H1 (cell line): ENCODE results near the gene BMI1.

Source experiments
- ATF3 ChIP-seq: IDR thresholded peaks from 2 replicates; pipeline ENCODE4 v1.6.1; 2011; ENCODE audit warnings: low read depth, mild to moderate bottlenecking, low read length; ENCODE audit not compliant: insufficient read depth
- CREB1 ChIP-seq: IDR thresholded peaks from 2 replicates; pipeline ENCODE4 v1.6.1; 2012; ENCODE audit warnings: inconsistent platforms
- JUN ChIP-seq: IDR thresholded peaks from 2 replicates; pipeline ENCODE4 v1.6.1; 2011; ENCODE audit warnings: low read depth, mild to moderate bottlenecking, improper control_type of control experiment, low read length
- POLR2A ChIP-seq, 2 experiments: IDR thresholded peaks; 1 replicate in 1 of 2; 2 replicates in 1 of 2; pipeline ENCODE4 v1.6.1; 2011; ENCODE audit warnings: low read depth in 2 of 2, low read length in 2 of 2, mild to moderate bottlenecking in 2 of 2; ENCODE audit errors: control extremely low read depth in 1 of 2
- POLR2AphosphoS5 ChIP-seq: IDR thresholded peaks from 2 replicates; pipeline ENCODE4 v1.6.1; 2011; ENCODE audit warnings: low read depth, low read length
- USF2 ChIP-seq: IDR thresholded peaks from 2 replicates; pipeline ENCODE4 v1.6.1; 2011; ENCODE audit warnings: low read length, improper control_type of control experiment
- YY1 ChIP-seq: IDR thresholded peaks from 2 replicates; pipeline ENCODE4 v1.6.1; 2011; ENCODE audit warnings: low read depth, mild to moderate bottlenecking, low read length
- TF ChIP-seq, protein P1 (sequence below), 3 experiments: IDR thresholded peaks; 1 replicate in 2 of 3; 2 replicates in 1 of 3; pipeline versions ENCODE4 v1.5.1 to v1.6.1; 2011; ENCODE audit warnings: low read length in 3 of 3, mild to moderate bottlenecking in 3 of 3, inconsistent platforms in 2 of 3, low read depth in 1 of 3, moderate library complexity in 1 of 3; ENCODE audit not compliant: insufficient read depth in 1 of 3; ENCODE audit errors: control extremely low read depth in 1 of 3

DNA sequence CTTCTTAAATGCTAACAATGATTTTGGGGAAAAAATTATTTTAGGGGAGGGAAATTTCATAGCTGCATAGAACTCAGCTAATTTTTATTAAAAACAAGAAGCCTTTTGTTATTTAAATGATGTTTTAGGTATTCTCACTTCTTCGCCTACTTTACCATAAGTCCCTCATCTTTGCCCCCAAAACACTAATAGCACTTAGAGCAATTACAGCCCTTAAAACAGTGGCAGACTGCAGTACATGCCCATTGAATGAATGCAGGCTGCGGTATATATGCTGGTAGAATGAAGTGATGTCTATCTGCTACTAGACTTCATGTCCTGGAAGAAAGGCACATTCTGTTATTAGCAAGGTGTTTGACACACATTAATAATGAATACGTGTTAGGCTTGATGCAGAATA lies 21.5 kb downstream of the BMI1 start:
- TF ChIP-seq YY1 = no peak
- TF ChIP-seq ATF3 = no peak
- no peak for TF ChIP-seq POLR2AphosphoS5
- no peak for TF ChIP-seq CREB1
- TF ChIP-seq POLR2A (IDR thresholded peaks at IDR 0.05; ENCODE audit: control extremely low read depth in 1 of 2, low read depth in 2 of 2, low read length in 2 of 2) = no peak
- TF ChIP-seq, protein P1, sequence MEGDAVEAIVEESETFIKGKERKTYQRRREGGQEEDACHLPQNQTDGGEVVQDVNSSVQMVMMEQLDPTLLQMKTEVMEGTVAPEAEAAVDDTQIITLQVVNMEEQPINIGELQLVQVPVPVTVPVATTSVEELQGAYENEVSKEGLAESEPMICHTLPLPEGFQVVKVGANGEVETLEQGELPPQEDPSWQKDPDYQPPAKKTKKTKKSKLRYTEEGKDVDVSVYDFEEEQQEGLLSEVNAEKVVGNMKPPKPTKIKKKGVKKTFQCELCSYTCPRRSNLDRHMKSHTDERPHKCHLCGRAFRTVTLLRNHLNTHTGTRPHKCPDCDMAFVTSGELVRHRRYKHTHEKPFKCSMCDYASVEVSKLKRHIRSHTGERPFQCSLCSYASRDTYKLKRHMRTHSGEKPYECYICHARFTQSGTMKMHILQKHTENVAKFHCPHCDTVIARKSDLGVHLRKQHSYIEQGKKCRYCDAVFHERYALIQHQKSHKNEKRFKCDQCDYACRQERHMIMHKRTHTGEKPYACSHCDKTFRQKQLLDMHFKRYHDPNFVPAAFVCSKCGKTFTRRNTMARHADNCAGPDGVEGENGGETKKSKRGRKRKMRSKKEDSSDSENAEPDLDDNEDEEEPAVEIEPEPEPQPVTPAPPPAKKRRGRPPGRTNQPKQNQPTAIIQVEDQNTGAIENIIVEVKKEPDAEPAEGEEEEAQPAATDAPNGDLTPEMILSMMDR (IDR thresholded peaks at IDR 0.05; ENCODE audit: control extremely low read depth in 1 of 3, insufficient read depth in 1 of 3, low read depth in 1 of 3, low read length in 3 of 3) = no peak
- no peak for TF ChIP-seq JUN
- no peak for TF ChIP-seq USF2
